Epithelial cell of proximal tubule (primary cell): ENCODE data around the gene IQCK. TPM values are rescaled to one million over a fixed set of nuclear protein-coding genes. Genes with fewer than 3 reads are reported as not detected.

Experiments
- DNase-seq: peaks from one replicate; pipeline ENCODE4 v3.0.0-alpha.2; 2011; ENCODE audit warnings: low read depth
- H3K4me3 ChIP-seq: 2 replicates; pipeline ENCODE4 v1.5.1; 2011; ENCODE audit warnings: low read depth, mild to moderate bottlenecking, low read length
- CTCF ChIP-seq: conservative IDR thresholded peaks from 2 replicates; pipeline ENCODE4 v1.5.1; 2012; ENCODE audit warnings: low read depth, mild to moderate bottlenecking, low read length
- total RNA-seq: library from RNA; depleted of rRNA; stranded (reverse); fragments of >200 nt; gene quantifications from 2 replicates; pipeline ENCODE4 v1.2.3, GENCODE V29; 2015

IQCK gene
- total RNA-seq, 1 donor from 2014 or later, result 10.0 TPM

- H3K4me3 ChIP-seq, result peak overlapping the region; percentile 63
- no peak for DNase-seq
- TF ChIP-seq CTCF, result no peak
These were observed 165.4 kb downstream of the IQCK start for GRCh38 chr16:19883296-19883965.

GRCh38 chr16:19883966-19884485 lies 166.0 kb downstream of the IQCK start:
- no peak for TF ChIP-seq CTCF

DNA sequence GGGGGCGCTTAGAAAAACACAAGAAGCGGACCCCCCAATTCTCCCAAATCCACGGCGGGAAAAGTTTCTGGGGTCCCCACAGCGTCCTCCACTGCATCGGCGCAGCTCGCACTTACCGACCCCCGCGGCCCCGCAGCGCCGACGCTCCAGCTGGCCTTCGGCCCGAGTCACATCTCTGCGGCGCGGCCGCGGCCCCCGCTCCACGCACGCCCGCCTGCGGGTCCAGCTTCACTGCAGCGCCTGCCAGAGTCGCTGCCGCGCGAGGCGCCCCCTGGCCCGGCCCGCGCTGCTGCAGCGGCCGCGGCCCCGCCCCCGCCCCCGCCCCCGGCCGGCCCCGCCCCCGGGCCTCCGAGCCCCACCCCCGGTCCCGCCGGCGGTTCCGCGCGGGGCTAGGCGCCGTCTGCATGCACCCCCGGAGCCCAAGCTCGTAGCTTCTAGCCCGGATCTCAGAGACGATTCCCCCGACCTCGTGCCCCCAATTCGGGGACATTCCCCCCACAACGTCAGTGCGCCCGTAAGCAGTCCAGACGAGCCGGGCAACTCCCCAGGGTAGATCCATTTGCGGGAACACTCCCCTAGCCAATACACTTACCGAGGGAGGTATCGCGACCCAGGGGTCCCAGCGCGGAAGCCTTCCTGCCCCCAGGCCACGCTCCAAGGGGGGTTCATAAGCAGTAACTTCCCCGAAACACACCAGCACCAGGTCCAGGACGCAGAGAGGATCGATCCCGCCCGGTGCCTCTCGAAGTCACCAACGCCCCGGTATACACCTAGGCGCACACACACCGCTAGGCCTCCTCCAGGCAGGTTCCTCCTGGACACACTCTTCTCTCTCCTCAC lies 166.8 kb downstream of the IQCK start, which contains the start of gene GPRC5B:
GPRC5B (minus strand) TSS at position 238 of the 840 bp plus-strand sequence. CDS start 12,003 bp downstream, outside the sequence.
- DNase-seq, result no peak

More at GRCh38 chr16:19883966-19884485, 166.0 kb downstream of the IQCK start:
- no peak for DNase-seq
- H3K4me3 ChIP-seq, result peak overlapping the region; percentile 63

DNA sequence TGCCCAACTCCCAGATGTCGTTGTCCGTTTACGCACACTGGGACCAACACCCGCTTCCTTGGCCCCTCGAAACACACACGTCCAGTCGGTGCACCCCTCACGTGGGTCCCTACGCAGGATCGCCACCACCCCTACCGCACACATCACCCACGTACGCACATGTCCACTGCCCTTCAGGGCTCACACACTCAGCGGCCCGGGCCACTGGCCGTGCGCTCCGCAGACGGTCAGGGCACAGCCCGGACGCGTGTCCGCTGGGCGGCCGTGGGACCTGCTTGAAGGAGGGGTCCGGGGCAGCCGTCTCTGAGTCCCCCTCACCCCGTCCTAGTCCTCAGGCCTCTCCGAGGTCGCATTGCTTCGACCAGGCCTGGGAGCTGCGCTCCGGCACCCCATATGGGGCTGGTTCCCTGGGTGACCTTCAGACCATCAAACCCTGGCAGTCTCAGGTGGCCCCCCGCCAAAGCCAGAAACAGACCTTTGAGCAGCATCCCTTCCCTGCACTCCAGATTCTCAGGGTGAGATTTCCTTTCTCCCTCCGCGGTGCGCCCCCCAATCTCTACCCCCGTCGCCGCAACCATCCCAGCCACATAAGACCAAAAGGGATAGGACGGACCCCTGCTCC lies 167.5 kb downstream of the IQCK start:
- TF ChIP-seq CTCF, result no peak
- peak overlapping the region; percentile 63 for H3K4me3 ChIP-seq
- DNase-seq, result no peak

More for the DNA sequence above, 166.8 kb downstream of the IQCK start, which contains the start of gene GPRC5B:
- TF ChIP-seq CTCF, result no peak
- peak within 1 kb of the TSS; percentile 63 for H3K4me3 ChIP-seq

DNA sequence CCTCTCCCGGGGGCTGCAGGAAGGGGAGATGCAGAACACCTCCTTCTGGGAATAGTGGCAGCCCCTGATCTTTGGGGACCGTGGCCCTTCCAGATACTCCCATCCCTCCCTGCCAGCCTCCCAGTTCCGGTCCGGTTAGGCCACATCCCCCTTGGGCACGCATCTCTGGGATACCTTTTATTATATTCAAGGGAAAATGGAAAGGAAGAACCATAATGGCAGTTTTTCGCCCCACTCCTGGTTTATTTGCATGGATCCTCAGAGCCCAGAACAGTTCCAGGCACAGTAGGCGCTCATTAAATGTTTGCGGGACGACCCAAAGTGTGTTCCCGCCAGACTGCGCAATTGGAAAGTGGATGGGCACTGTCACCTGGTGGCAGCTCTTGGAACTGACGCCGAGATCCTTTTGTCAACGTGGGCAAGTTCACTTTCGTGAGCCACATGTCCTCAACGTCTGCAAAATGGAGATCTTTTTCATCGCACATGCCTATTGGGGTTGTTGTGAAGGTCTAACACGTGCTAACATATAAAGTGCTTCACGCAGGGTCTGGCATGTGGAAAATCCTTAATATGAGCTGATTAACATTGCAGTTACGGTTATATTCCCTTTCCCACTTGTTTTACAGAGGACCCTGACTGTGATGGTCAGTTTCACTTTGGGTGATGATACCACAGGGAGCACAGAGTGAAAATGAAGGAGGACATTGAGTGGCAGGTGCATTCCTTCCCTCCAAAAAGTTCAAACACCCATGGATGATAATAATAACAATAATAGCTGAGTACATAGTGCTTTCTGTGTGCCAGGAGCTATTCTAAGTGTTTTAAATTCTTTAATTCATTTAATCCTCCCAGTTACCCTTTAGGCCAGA lies 168.2 kb downstream of the IQCK start:
- peak; percentile 100 for TF ChIP-seq CTCF
- no peak for DNase-seq
- no peak overlapping the region for H3K4me3 ChIP-seq

DNA sequence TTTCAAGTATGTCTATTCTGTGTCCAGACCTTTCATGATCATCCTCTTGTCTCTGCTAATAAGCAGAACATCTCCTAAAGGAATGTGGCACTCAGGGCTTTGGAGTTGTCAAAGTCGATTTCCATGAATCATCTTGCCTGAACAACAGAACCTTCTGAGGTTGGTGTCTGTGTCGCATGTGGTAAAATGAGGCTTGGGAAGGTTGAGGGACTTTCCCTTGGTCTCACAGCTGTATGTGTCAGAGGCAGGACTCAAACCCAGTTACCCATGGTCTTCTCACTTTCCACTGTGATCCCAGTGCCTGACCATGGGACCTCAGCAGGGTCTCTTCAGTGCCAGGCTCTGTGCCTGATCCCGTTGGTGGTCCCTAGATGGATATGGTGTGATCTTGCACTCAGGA lies 170.8 kb downstream of the IQCK start:
- no peak for DNase-seq

More for the DNA sequence above, 170.8 kb downstream of the IQCK start:
- TF ChIP-seq CTCF, result no peak
- no peak overlapping the region for H3K4me3 ChIP-seq
